ENCODE measurements around the gene EHBP1.

DNA sequence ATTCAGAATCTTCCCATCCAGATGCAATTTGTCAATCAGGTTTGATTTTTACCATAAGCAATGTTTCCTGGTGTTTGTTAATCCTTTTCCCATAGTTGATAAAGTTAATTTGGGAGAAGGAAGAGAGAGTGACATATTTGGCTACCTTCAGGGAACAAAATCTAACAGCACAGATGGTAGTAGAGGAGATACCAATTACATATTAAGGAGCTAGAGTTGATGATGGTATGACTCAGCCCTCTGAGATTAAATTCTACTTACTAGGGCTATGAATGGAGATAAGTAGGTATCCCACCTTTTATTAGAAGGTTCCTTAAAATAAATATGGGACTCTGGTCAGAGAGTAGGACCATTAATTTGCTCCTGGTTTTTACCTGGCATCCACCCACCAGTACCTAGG lies 139.7 kb downstream of the EHBP1 start:
- TF ChIP-seq, protein P1, sequence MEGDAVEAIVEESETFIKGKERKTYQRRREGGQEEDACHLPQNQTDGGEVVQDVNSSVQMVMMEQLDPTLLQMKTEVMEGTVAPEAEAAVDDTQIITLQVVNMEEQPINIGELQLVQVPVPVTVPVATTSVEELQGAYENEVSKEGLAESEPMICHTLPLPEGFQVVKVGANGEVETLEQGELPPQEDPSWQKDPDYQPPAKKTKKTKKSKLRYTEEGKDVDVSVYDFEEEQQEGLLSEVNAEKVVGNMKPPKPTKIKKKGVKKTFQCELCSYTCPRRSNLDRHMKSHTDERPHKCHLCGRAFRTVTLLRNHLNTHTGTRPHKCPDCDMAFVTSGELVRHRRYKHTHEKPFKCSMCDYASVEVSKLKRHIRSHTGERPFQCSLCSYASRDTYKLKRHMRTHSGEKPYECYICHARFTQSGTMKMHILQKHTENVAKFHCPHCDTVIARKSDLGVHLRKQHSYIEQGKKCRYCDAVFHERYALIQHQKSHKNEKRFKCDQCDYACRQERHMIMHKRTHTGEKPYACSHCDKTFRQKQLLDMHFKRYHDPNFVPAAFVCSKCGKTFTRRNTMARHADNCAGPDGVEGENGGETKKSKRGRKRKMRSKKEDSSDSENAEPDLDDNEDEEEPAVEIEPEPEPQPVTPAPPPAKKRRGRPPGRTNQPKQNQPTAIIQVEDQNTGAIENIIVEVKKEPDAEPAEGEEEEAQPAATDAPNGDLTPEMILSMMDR (IDR thresholded peaks at IDR 0.05; ENCODE audit: low read depth, low read length, poor library complexity, severe bottlenecking): no peak
- no peak for TF ChIP-seq EZH2phosphoT487 (IDR thresholded peaks at IDR 0.05; ENCODE audit: borderline replicate concordance, low read length)
